LNCaP clone FGC (cell line): ENCODE data around the gene PRDM16.

Experiments used
- DNase-seq: peaks from one replicate; pipeline ENCODE4 v3.0.0-alpha.2; 2011; ENCODE audit warnings: low read depth
- H3K4me3 ChIP-seq: 2 replicates; pipeline ENCODE4 v1.5.1; 2011; ENCODE audit warnings: mild to moderate bottlenecking, low read depth, low read length, control low read depth
- TF ChIP-seq, protein P1 (sequence below): IDR thresholded peaks from 2 replicates; pipeline ENCODE4 v1.5.1; 2012; ENCODE audit warnings: mild to moderate bottlenecking; ENCODE audit not compliant: control insufficient read depth, insufficient read depth; ENCODE audit errors: extremely low read depth

Gene PRDM16

DNA sequence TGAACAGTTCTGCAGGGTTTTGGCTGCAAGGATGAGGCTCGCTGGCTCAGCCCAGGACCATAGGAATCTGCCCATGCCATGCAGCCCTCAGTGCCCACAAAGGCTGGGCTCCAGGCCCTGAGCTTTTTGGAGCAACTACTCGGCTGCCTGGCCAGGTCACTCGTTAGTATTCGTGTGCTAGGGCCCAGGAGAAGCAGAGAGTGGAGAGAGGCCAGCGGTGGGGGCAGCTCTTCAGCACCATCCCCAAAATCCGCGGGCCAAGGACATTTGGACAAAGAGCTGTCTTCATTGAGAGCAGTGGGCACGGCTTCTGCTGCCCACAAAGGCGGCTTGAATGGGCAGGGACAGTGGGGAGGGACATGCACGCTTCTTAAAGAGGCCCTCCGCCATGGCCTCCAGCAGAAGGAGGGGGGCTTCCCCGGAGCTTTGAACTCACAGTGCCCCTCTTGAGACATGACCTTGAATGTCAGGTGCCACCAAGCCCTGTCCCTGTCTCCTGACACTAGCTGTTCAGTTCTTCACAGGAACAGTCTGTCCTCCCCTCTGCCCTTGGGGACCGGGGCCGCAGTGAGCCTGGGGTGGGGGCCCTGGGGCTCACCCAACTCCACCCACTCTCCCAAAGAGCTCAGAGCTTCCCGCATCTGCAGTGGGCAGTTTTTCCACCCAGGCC lies 279.3 kb downstream of the PRDM16 start:
- H3K4me3 ChIP-seq: no peak overlapping the region
- TF ChIP-seq, protein P1, sequence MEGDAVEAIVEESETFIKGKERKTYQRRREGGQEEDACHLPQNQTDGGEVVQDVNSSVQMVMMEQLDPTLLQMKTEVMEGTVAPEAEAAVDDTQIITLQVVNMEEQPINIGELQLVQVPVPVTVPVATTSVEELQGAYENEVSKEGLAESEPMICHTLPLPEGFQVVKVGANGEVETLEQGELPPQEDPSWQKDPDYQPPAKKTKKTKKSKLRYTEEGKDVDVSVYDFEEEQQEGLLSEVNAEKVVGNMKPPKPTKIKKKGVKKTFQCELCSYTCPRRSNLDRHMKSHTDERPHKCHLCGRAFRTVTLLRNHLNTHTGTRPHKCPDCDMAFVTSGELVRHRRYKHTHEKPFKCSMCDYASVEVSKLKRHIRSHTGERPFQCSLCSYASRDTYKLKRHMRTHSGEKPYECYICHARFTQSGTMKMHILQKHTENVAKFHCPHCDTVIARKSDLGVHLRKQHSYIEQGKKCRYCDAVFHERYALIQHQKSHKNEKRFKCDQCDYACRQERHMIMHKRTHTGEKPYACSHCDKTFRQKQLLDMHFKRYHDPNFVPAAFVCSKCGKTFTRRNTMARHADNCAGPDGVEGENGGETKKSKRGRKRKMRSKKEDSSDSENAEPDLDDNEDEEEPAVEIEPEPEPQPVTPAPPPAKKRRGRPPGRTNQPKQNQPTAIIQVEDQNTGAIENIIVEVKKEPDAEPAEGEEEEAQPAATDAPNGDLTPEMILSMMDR: no peak
- DNase-seq: no peak

DNA sequence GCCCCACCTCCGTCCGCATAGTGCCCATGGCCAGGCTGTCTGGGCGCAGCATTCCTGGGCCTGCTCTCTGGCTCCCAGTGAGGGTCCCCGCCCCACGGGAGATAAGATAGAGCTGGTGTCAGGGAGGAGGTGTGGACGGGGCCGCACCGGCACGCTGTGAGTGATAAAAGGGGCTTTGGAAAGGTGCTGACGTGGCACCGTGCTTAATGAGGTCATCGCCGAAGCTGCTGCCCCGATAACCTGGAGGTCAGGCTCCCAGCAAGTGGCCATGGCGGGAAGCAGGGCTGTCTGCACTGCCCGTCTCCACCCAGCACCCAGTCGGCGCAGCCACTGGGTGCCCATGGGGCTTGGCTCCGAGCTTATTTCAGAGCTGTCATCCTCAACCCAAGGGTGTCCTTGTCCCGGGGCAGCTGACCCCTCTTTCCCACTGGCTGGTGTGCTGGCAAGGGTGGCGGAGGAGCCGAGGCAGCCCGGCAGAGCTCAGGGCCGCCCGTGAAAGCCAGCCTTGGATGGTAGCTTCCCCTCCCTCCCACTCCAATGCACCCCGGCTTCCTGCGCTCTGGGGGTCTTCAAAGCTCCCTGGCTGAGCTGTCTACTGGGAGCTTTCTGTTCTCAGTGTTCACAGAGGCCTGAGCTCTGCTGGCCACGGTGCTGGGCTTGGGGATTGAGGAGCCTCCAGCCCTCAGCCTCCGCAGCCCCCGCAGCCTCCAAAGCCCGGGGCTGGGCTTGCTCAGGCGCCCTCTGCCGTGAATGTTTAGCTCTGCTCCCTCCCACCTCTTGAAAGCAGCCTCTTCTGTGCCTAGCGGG lies 280.4 kb downstream of the PRDM16 start:
- no peak overlapping the region for H3K4me3 ChIP-seq
- no peak for DNase-seq
- TF ChIP-seq, protein P1: no peak

DNA sequence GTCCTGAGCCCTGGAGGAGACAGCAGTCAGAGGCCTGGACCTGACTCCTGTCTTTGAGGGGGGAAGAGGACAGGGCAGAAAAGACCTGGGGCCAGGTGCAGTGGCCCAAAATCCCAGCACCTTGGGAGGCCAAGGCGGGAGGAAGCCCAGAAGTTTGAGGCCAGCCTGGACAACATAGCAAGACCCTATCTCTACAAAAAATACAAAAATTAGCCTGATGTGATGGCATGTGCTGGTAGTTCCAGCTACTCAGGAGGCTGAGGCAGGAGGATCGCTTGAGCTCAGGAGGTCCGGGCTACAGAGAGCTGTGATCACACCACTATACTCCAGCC lies 280.9 kb downstream of the PRDM16 start:
- no peak for DNase-seq
- H3K4me3 ChIP-seq: no peak overlapping the region
- TF ChIP-seq, protein P1: no peak

DNA sequence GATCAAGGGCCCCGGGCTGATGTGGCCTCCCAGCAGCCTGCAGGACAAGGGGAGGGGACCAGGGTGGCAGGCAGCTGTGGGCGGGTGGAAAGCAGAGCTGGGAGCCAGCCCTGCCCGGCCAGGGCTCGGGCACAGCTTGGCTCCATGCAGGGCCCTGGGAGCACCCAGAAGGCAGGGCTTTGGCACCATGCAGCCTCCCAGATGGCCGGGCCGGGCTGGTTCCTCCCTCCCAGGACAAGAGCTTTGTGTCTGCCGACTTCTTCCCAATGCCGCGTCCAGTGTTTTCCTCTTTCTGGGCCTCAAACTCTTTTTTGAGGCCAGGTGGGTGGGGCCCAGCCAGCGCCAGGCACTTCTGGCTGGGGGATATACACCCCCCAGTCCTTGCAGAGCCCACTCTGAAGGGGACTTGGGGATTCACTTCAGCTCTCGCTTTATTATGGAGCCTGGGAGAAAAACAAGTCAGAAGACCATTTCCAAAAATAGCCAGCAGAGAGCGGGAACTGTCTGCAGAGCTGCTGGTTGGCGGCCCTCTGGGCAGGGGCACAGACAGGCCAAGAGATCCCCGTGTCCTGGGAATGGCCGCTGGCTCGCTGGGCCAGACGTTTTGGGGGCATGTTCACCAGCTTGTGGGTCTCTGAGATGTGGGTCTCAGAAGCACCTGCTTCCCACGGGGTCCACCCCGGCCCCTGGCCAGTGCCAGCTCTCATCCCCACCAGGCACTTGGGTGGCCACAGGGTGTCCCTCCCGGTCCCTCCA lies 281.7 kb downstream of the PRDM16 start:
- no peak overlapping the region for H3K4me3 ChIP-seq
- TF ChIP-seq, protein P1: no peak
- DNase-seq: no peak

DNA sequence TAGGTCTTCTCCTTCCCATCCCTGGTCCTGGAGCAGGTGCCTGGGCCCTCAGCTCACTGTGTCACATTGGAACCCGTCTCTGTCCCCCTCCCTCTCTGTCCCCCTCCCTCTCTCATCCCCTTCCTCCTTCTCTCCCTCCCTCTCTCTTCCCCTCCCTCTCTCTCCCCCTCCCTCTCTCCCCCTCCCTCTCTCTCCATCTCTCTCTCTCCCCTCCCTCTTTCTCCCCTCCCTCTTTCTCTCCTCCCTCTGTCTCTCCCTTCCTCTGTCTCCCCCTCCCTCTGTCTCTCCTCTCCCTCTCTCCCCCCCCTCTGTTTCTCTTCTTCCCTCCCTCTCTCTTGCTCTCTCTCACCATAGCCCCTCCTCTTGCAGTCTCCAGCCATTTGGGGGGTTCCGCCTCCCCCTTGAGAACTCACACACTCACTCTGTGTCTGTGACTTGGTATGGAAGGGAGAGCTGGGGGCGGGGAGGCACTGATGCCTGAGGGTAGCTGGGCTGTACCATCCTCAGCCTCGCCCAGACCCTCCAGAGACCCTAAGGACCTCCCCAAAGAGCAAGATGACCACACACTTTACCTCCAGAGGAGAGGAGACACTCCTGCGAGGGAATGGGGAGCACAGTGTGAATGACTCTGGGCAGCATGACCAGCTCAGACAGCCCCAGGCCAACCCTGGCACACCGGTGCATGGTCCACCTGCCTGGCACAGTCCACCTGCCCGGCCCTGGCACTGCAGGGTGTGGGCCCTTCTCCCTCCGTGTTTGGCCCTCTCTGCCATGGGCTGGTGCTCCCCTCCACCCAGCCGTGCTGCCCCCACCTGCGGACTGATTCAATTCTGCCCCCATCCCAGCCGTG lies 282.7 kb downstream of the PRDM16 start:
- DNase-seq: no peak
- TF ChIP-seq, protein P1: no peak
- H3K4me3 ChIP-seq: no peak overlapping the region

DNA sequence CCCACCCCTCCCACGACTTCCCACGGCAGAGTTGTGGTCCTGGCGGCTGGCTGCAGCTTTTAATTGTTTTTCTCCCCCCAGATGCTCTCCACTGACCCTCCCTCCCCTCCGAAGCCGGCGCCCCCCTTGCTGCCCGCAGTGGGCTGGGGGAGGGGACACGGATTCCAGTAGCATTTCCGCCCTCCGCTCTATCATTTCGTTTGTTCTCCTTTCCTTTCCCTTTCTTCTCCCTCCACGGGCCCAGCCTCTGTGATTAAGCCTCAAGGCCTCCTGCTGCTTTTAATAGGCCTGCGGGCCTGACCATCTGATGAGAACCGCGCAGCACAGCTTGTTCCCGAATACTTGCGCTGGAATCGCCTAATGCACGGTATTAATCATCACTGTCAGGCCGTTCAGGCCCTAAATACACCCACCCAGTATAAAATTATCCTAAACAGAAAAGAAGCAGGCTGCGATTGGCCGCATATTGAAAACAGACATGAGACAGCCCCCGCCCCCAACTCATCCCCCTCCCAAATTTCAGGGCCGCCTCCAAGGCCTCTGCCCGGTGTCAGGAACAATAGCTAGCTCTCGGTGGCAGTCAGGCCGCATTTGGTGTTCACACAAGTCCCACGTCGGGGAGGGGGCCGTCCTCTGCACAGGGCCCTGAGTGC lies 283.4 kb downstream of the PRDM16 start:
- DNase-seq: no peak

More for the DNA sequence above, 283.4 kb downstream of the PRDM16 start:
- no peak overlapping the region for H3K4me3 ChIP-seq
- TF ChIP-seq, protein P1: no peak
